Measurements from ENCODE around the gene GSE1. TPM values are rescaled to one million over a fixed set of nuclear protein-coding genes. Genes with fewer than 3 reads are reported as not detected.
A peak's percentile ranks its signal among the peaks of the same experiment; 100 is the strongest.

The GSE1 gene
- total and polyA plus RNA-seq, 2 of the 13 experiments (the other 11 are each of a cell fraction or from before 2014, with no cell fraction given) = 16.1 to 31.2 TPM

GRCh38 chr16:85610446-85611193 is 2.5 kb upstream of the GSE1 start (continued):
- TF ChIP-seq, protein P1, sequence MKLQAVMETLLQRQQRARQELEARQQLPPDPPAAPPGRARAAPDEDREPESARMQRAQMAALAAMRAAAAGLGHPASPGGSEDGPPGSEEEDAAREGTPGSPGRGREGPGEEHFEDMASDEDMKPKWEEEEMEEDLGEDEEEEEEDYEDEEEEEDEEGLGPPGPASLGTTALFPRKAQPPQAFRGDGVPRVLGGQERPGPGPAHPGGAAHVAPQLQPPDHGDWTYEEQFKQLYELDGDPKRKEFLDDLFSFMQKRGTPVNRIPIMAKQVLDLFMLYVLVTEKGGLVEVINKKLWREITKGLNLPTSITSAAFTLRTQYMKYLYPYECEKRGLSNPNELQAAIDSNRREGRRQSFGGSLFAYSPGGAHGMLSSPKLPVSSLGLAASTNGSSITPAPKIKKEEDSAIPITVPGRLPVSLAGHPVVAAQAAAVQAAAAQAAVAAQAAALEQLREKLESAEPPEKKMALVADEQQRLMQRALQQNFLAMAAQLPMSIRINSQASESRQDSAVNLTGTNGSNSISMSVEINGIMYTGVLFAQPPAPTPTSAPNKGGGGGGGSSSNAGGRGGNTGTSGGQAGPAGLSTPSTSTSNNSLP (IDR thresholded peaks at IDR 0.05; ENCODE audit: low read depth, low read length) = 0 out of 2 replicates have a peak, but pooled peaks have one; percentile 25
- TF ChIP-seq, protein P2, sequence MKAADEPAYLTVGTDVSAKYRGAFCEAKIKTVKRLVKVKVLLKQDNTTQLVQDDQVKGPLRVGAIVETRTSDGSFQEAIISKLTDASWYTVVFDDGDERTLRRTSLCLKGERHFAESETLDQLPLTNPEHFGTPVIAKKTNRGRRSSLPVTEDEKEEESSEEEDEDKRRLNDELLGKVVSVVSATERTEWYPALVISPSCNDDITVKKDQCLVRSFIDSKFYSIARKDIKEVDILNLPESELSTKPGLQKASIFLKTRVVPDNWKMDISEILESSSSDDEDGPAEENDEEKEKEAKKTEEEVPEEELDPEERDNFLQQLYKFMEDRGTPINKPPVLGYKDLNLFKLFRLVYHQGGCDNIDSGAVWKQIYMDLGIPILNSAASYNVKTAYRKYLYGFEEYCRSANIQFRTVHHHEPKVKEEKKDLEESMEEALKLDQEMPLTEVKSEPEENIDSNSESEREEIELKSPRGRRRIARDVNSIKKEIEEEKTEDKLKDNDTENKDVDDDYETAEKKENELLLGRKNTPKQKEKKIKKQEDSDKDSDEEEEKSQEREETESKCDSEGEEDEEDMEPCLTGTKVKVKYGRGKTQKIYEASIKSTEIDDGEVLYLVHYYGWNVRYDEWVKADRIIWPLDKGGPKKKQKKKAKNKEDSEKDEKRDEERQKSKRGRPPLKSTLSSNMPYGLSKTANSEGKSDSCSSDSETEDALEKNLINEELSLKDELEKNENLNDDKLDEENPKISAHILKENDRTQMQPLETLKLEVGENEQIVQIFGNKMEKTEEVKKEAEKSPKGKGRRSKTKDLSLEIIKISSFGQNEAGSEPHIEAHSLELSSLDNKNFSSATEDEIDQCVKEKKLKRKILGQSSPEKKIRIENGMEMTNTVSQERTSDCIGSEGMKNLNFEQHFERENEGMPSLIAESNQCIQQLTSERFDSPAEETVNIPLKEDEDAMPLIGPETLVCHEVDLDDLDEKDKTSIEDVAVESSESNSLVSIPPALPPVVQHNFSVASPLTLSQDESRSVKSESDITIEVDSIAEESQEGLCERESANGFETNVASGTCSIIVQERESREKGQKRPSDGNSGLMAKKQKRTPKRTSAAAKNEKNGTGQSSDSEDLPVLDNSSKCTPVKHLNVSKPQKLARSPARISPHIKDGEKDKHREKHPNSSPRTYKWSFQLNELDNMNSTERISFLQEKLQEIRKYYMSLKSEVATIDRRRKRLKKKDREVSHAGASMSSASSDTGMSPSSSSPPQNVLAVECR (CRISPR knock-in tag; IDR thresholded peaks at IDR 0.05; ENCODE audit: borderline replicate concordance) = peak; percentile 85
- peak; percentile 48; the same call in 1 of the 2 replicates for TF ChIP-seq ZNF121 (CRISPR knock-in tag; IDR thresholded peaks at IDR 0.05)
- TF ChIP-seq NFIB (CRISPR knock-in tag; IDR thresholded peaks at IDR 0.05; ENCODE audit: borderline replicate concordance) = no peak
- peak; percentile 76 for TF ChIP-seq ZFY (CRISPR knock-in tag; IDR thresholded peaks at IDR 0.05)
- TF ChIP-seq ELF1 (CRISPR knock-in tag; IDR thresholded peaks at IDR 0.05) = peak; percentile 47; the same call in 1 of the 2 replicates
- 0 out of 2 replicates have a peak, but pooled peaks have one; percentile 62 for TF ChIP-seq ZNF275 (CRISPR knock-in tag; IDR thresholded peaks at IDR 0.05; ENCODE audit: borderline replicate concordance)
- TF ChIP-seq ZKSCAN5 (CRISPR knock-in tag; IDR thresholded peaks at IDR 0.05) = 0 out of 2 replicates have a peak, but pooled peaks have one; percentile 12
- TF ChIP-seq, protein P3, sequence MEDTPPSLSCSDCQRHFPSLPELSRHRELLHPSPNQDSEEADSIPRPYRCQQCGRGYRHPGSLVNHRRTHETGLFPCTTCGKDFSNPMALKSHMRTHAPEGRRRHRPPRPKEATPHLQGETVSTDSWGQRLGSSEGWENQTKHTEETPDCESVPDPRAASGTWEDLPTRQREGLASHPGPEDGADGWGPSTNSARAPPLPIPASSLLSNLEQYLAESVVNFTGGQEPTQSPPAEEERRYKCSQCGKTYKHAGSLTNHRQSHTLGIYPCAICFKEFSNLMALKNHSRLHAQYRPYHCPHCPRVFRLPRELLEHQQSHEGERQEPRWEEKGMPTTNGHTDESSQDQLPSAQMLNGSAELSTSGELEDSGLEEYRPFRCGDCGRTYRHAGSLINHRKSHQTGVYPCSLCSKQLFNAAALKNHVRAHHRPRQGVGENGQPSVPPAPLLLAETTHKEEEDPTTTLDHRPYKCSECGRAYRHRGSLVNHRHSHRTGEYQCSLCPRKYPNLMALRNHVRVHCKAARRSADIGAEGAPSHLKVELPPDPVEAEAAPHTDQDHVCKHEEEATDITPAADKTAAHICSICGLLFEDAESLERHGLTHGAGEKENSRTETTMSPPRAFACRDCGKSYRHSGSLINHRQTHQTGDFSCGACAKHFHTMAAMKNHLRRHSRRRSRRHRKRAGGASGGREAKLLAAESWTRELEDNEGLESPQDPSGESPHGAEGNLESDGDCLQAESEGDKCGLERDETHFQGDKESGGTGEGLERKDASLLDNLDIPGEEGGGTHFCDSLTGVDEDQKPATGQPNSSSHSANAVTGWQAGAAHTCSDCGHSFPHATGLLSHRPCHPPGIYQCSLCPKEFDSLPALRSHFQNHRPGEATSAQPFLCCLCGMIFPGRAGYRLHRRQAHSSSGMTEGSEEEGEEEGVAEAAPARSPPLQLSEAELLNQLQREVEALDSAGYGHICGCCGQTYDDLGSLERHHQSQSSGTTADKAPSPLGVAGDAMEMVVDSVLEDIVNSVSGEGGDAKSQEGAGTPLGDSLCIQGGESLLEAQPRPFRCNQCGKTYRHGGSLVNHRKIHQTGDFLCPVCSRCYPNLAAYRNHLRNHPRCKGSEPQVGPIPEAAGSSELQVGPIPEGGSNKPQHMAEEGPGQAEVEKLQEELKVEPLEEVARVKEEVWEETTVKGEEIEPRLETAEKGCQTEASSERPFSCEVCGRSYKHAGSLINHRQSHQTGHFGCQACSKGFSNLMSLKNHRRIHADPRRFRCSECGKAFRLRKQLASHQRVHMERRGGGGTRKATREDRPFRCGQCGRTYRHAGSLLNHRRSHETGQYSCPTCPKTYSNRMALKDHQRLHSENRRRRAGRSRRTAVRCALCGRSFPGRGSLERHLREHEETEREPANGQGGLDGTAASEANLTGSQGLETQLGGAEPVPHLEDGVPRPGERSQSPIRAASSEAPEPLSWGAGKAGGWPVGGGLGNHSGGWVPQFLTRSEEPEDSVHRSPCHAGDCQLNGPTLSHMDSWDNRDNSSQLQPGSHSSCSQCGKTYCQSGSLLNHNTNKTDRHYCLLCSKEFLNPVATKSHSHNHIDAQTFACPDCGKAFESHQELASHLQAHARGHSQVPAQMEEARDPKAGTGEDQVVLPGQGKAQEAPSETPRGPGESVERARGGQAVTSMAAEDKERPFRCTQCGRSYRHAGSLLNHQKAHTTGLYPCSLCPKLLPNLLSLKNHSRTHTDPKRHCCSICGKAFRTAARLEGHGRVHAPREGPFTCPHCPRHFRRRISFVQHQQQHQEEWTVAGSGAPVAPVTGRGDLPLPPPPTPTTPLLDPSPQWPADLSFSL (CRISPR knock-in tag; IDR thresholded peaks at IDR 0.05) = peak; percentile 41; the same call in 1 of the 2 replicates
- TF ChIP-seq HDAC1 (CRISPR knock-in tag; IDR thresholded peaks at IDR 0.05) = peak; percentile 91
- TF ChIP-seq TFDP1 (CRISPR knock-in tag; IDR thresholded peaks at IDR 0.05; ENCODE audit: borderline replicate concordance) = peak; percentile 59; the same call in 1 of the 2 replicates
- TF ChIP-seq SOX6 (IDR thresholded peaks at IDR 0.05) = no peak
- TF ChIP-seq SOX6 (CRISPR knock-in tag; IDR thresholded peaks at IDR 0.05) = peak; percentile 65
